Common myeloid progenitor, CD34-positive (primary cell): ENCODE data around the gene DOLPP1.
A peak's percentile ranks its signal among the peaks of the same experiment; 100 is the strongest.

ENCODE experiments used
- CTCF ChIA-PET: fragments of 350-600 bp; sonication (Branson Sonifier 250); formaldehyde crosslinking; loops from one replicate; lab custom pipeline; 2021; ENCODE audit warnings: antibody characterized with exemption; lab: Charles Lee
- POLR2A ChIA-PET: fragments of 350-600 bp; sonication (Branson Sonifier 250); formaldehyde crosslinking; loops from one replicate; lab custom pipeline; 2021; ENCODE audit warnings: antibody characterized with exemption; lab: Charles Lee
- DNase-seq, 3 donors: peaks; one replicate each; pipeline versions ENCODE4 v3.0.0 to v3.0.0-alpha.2; 2013
- H3K27ac ChIP-seq, 2 experiments: 1 replicate in 1 of 2; 2 replicates in 1 of 2; pipeline ENCODE4 v1.7.0; 2013; ENCODE audit warnings: inconsistent platforms in 2 of 2, low read length in 2 of 2, mild to moderate bottlenecking in 2 of 2, low read depth in 1 of 2, moderate library complexity in 1 of 2; ENCODE audit not compliant: severe bottlenecking in 2 of 2, insufficient read depth in 1 of 2, poor library complexity in 1 of 2
- H3K27me3 ChIP-seq, 5 experiments: replicated peaks in 2 of 5; 1 replicate in 3 of 5; 2 replicates in 2 of 5; pipeline versions ENCODE4 v1.6.1 to v1.7.0; 2013; ENCODE audit warnings: low read length in 4 of 5, mild to moderate bottlenecking in 2 of 5, moderate library complexity in 2 of 5, inconsistent platforms in 1 of 5; ENCODE audit not compliant: insufficient read depth in 5 of 5, control insufficient read depth in 4 of 5
- H3K36me3 ChIP-seq, 4 experiments: 1 replicate in 2 of 4; 2 replicates in 2 of 4; pipeline versions ENCODE4 v1.6.1 to v1.7.0; 2013; ENCODE audit warnings: low read length in 3 of 4, control low read depth in 1 of 4, mild to moderate bottlenecking in 1 of 4; ENCODE audit not compliant: control insufficient read depth in 4 of 4, insufficient read depth in 4 of 4
- H3K4me1 ChIP-seq, 4 experiments: 1 replicate in 3 of 4; 2 replicates in 1 of 4; pipeline versions ENCODE4 v1.6.1 to v1.7.1; 2013; ENCODE audit warnings: low read length in 3 of 4, mild to moderate bottlenecking in 3 of 4, control low read depth in 1 of 4, inconsistent platforms in 1 of 4, moderate library complexity in 1 of 4; ENCODE audit not compliant: control insufficient read depth in 4 of 4, insufficient read depth in 4 of 4; ENCODE audit errors: control extremely low read depth in 1 of 4
- H3K4me3 ChIP-seq, 7 experiments: 1 replicate in 4 of 7; 2 replicates in 3 of 7; pipeline versions ENCODE4 v1.5.1 to v1.7.0; 2013; ENCODE audit warnings: mild to moderate bottlenecking in 7 of 7, low read length in 6 of 7, moderate library complexity in 6 of 7, inconsistent platforms in 2 of 7, low read depth in 2 of 7, control low read depth in 1 of 7; ENCODE audit not compliant: insufficient read depth in 4 of 7, control insufficient read depth in 1 of 7; ENCODE audit errors: extremely low read depth in 1 of 7
- H3K9me3 ChIP-seq, 5 experiments: 1 replicate in 4 of 5; 2 replicates in 1 of 5; pipeline versions ENCODE4 v1.6.1 to v1.7.1; 2013; ENCODE audit warnings: low read length in 4 of 5, mild to moderate bottlenecking in 2 of 5, inconsistent platforms in 1 of 5, low read depth in 1 of 5, moderate library complexity in 1 of 5; ENCODE audit not compliant: control insufficient read depth in 4 of 5, insufficient read depth in 2 of 5; ENCODE audit errors: control extremely low read depth in 1 of 5
- WGBS: methylation state at CpG from one replicate; pipeline ENCODE4 v1.1.5; 2013; ENCODE audit not compliant: insufficient coverage; 5-methylcytosine and 5-hydroxymethylcytosine counted together

DOLPP1 gene

DNA sequence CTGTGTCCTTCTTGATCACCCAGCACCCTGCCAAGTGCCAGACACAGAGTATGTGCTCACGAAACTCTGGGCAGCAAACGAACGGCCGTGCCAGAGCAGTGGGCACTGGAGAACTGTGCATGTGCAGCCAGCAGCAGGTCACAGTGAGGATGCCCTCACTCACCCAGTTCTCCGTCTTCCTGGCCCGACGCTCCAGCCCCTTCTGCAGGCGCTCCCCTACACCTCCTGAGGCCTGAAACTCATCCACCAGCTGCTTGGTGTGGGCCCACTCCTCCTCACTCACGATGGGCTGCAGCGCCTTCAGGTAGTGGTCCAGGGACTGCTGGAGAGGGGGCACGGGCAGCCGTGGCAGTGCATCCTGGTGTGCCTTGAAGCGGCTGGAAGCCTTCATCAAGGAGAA lies 26.7 kb downstream of the DOLPP1 start:
- no peak for DNase-seq
- over 99% methylated on average over 13 of the region's 13 CpGs for WGBS
- Histone ChIP-seq H3K4me3 (no peak overlapping the region), H3K36me3 (peaks cover 0 to 15% (median 6%) of the 10 kb centered on the region in 4 experiments), H3K27ac (no peak overlapping the region), H3K9me3 (no peaks in the 10 kb centered on the region), H3K27me3 (no peaks in the 10 kb centered on the region), H3K4me1 (peaks cover 0 to 28% (median 22%) of the 10 kb centered on the region in 4 experiments)
- ChIA-PET POLR2A (no interaction called here), CTCF (no interaction called here)

DNA sequence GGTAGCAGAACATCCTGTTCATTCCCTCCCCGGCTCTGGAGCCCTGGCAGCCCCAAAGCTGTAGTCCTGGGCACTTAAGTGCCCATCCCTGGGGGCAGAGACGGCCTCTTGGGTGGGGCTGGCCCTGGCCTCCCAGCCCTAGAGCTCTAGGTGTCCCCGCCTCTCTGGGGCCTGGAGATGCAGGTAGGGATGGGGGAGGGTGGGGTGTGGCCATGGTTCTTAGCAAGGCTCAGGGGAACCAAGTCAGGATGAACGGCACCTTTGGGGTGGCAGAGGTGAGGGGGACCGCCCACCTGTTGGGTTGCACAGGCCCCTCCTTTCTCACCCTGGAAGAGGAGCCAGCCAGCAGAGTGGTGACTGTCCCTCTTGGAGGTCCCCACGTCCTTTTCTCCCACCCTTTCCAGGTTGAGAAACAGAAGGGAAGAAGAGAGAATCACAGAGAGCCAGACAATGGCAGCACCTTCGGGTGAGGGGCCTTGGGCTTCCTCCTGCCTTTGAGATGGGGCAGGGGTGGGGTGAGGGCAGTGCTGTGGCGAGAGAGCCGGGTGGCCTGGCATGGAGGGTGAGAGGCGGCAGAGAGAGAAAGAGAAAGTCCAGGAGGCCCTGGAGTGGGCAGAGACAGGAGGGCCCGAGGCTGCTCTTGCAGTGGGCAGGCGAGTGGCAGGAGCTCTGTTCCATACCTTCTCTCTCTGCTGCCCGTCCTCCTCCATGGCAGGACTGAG lies 27.3 kb downstream of the DOLPP1 start:
- Histone ChIP-seq H3K36me3 (peaks cover 0 to 15% (median 6%) of the 10 kb centered on the region in 4 experiments), H3K4me1 (peaks cover 0 to 30% (median 23%) of the 10 kb centered on the region in 4 experiments), H3K27me3 (no peaks in the 10 kb centered on the region), H3K9me3 (no peaks in the 10 kb centered on the region), H3K27ac (no peak overlapping the region), H3K4me3 (no peak overlapping the region)
- DNase-seq = no peak
- ChIA-PET CTCF (no interaction called here), POLR2A (no interaction called here)
- whole genome bisulfite sequencing = 93% methylated on average over 7 of the region's 13 CpGs

DNA sequence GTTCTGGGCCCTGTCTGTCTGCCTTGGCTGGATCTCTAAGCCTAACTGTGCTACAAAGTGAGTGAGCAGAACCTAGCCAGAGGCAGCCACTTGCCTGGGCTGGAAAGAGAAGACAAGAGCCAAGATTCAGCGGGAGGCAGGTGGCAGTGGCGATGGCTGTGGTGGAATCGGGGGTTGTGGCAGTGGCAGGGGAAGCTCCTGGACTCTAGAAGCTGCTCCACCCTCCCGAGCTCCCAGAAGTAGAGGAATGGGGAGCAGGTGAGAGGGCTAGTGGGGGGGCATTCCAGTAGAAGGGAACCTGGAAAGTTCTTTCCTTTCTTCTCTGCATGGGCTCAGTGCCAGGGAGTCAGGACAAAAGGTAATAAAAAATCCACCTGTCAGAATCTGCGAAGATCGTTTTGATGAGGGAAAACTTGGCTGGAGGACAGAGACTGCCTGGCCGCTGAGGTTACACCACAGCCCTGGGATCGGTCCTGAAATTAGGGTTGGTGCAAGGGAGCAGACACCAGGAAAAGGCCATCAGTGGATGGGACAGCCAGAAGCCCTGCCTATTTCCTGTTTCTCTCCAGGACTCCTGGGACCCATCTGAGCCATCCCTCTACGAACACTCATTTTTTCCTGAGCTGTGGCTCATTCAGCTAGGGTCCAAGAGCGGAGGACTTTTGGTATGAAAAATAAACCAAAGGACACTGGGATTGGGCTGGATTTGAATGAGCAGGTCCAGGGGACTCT lies 28.1 kb downstream of the DOLPP1 start:
- ChIA-PET CTCF (no interaction called here), POLR2A (no interaction called here)
- Histone ChIP-seq H3K27me3 (no peaks in the 10 kb centered on the region), H3K9me3 (no peaks in the 10 kb centered on the region), H3K4me3 (no peak overlapping the region), H3K4me1 (peaks cover 0 to 34% (median 26%) of the 10 kb centered on the region in 4 experiments), H3K27ac (no peak overlapping the region), H3K36me3 (peaks cover 0 to 15% (median 6%) of the 10 kb centered on the region in 4 experiments)
- DNase-seq = no peak
- 72% methylated on average over 9 of the region's 10 CpGs for WGBS

DNA sequence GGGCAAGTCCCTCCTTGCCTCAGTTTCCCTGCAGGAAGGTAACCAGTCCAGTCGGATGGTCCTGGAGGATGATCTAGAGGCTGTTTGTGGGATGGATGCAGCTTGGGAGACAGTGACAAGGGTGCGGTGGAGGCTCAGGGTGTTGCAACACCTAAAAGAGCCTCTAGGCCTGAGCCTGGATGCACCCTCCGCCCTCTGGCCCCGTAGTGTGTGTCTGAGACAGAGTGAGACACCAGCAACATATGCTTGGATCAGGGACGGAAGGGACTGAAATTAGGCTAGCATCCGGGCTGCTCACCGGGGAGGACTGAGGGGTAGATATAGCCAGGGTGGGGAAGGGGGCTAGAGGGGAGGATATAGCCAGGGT lies 28.6 kb downstream of the DOLPP1 start:
- CTCF ChIA-PET = interaction anchor here (1.1 kb wide), 1 partner anchor 10 kb away, joined by 3 read pairs; no protein-coding TSS in a partner anchor
- Histone ChIP-seq H3K27me3 (no peaks in the 10 kb centered on the region), H3K4me1 (peaks cover 0 to 34% (median 26%) of the 10 kb centered on the region in 4 experiments), H3K36me3 (peaks cover 0 to 15% (median 6%) of the 10 kb centered on the region in 4 experiments), H3K4me3 (peak overlapping the region in 1 of 7 experiments; percentile 96), H3K9me3 (no peaks in the 10 kb centered on the region), H3K27ac (no peak overlapping the region)
- POLR2A ChIA-PET = no interaction called here
- 93% methylated on average over 4 of the region's 7 CpGs for WGBS
- DNase-seq = peak; percentile 25 to 57 (median 51)

DNA sequence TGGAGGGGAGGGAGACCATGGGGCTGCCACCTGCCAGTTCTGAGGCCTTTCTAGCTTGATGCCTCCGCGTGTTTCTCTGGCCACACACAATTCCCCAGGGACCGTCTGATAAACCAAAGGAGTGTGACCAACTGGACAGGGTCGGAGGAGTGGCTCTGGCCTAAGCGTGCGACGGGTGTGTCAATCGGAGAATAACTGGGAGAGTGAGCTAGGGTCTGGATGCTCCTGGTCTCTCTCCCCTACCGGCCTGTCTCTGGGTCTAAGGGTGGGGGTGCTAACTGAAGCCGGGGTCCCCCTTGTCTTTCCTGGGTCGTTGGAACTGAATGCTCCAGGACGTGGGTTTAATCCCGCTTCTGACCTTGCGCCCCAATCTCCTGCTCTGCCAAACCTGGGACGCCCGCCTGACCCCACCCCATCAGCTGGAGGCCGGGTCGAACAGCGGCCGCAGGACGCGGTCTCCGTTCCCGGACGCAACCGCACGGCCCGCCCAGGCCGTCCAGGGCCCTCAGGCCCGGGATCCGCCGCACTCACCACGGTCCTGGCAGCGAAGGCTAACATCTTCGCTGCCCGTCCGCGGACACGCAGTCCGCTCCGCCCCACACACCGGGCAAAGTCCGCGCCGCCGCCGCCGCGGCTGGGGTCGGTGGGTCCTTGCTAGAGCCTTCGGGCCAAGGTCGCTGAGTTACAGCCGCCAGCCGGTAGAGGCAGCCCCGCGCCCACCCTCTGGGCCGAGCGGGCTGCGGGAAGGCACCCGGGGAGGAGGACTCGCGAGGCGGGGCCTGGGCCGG lies 29.2 kb downstream of the DOLPP1 start:
- POLR2A ChIA-PET = no interaction called here
- 7% methylated on average over 54 of the region's 64 CpGs for WGBS
- no peaks in the 10 kb centered on the region for H3K27me3 ChIP-seq
- peak overlapping the region; percentile 74 to 96 (median 85) for H3K4me3 ChIP-seq
- H3K27ac ChIP-seq = peak overlapping the region in 1 of 2 experiments; percentile 49
- H3K36me3 ChIP-seq = peaks cover 0 to 15% (median 6%) of the 10 kb centered on the region in 4 experiments
- CTCF ChIA-PET = interaction anchor here (1.1 to 1.3 kb wide), 2 partner anchors 11 to 21 kb away, joined by 3 to 4 read pairs; no protein-coding TSS in a partner anchor
- peak in 1 of 3 donors; percentile 9 for DNase-seq
- peaks cover 0 to 34% (median 26%) of the 10 kb centered on the region in 4 experiments for H3K4me1 ChIP-seq
- no peaks in the 10 kb centered on the region for H3K9me3 ChIP-seq

DNA sequence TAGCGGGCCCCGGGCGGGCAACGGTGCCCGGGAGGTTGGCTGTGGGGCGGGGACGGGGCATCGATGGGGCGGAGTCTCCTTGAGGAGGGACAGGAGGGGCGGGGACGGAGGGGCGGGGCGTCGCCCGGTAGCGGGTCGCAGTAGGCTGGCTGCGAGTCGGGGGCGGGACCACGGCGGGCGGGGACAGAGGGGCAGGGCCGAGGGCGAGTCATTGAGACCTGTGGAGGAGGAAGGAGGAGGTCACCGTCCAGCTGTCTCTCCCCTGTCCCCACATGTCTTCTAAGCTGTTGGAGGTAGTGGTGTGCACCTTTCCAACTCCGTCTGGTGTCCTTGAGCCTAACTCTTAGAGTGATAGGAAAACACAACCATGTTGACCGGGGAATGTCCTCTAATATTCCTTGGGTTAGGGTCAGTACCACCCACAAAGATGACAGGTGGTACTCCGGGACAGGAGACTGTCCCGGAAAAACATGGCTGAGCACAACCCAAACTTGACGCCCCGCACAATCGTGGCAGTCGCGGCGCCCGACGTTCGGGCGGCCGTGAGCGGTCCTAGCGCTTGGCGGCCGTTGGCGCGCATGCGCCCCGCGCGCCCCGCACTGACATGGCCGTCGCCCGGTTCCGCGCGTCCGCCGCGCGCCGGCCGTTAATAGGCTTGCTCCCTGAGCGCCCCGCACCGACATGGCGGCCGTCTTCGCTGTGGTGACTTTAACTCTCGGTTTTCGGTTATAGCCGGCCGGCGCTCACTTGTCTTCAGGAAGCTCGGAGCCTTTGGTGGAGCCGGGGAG lies 30.0 kb downstream of the DOLPP1 start, which contains the start of the genes CRAT and PTPA:
Gene CRAT, minus strand, starts transcription at position 54 of the 788 bp plus-strand sequence. CDS start 284 bp downstream, outside the sequence.
Gene PTPA, plus strand, starts transcription at position 676 of the 788 bp plus-strand sequence. CDS start 186 bp downstream, outside the sequence.
- 0% methylated on average over 43 of the region's 77 CpGs for WGBS
- H3K27ac ChIP-seq = peak within 1 kb of the TSS; percentile 70 to 88
- peak; percentile 93 to 95 (median 95) for DNase-seq
- no peaks in the 10 kb centered on the region for H3K9me3 ChIP-seq
- peaks cover 0 to 10% (median 6%) of the 10 kb centered on the region in 4 experiments for H3K36me3 ChIP-seq
- POLR2A ChIA-PET = interaction anchor here (1.3 kb wide), 1 partner anchor 19 kb away, joined by 3 read pairs; no protein-coding TSS in a partner anchor
- CTCF ChIA-PET = interaction anchor here (1.1 to 1.3 kb wide), 2 partner anchors 11 to 20 kb away, joined by 3 to 4 read pairs; no protein-coding TSS in a partner anchor
- H3K4me3 ChIP-seq = peak within 1 kb of the TSS; percentile 84 to 96 (median 93)
- no peaks in the 10 kb centered on the region for H3K27me3 ChIP-seq
- H3K4me1 ChIP-seq = peaks cover 0 to 34% (median 26%) of the 10 kb centered on the region in 4 experiments
